GM12875 (cell line): Measurements from ENCODE around the gene PLCH2.

ENCODE experiments used
- H3K4me3 ChIP-seq: one replicate; pipeline ENCODE4 v1.5.1; 2011; ENCODE audit warnings: low read depth, low read length, control low read depth
- CTCF ChIP-seq: IDR thresholded peaks from 2 replicates; pipeline ENCODE4 v1.5.1; 2011; ENCODE audit warnings: low read depth, mild to moderate bottlenecking, control low read depth, inconsistent platforms, low read length, moderate library complexity, borderline replicate concordance; ENCODE audit not compliant: insufficient read depth

The PLCH2 gene

GRCh38 chr1:2460996-2461751 is 14.9 kb upstream of the PLCH2 start:
- TF ChIP-seq CTCF = no peak
- no peak overlapping the region for H3K4me3 ChIP-seq

DNA sequence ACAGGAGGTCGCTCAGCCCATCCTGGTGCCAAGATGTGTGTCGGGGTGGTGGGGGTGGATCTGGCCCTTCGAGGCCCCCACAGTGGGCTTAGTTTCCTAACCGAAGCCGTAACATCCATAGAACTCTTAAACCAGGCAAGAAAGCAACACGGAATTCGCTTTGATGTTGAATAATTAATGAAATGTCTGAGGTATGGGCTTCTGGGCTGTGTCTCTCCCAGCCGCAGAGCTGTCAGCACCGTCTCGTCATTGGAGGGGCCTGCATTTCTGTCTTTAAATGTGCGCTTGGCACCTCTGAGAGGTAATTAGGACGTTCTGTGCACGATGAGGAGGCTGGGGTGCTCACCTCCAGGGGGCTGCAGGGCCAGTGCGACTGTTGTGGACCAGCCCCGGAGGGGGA is 13.3 kb upstream of the PLCH2 start:
- no peak for TF ChIP-seq CTCF
- H3K4me3 ChIP-seq = no peak overlapping the region

- no peak overlapping the region for H3K4me3 ChIP-seq
- no peak for TF ChIP-seq CTCF
Observed at GRCh38 chr1:2463396-2463795, 12.7 kb upstream of the PLCH2 start.

DNA sequence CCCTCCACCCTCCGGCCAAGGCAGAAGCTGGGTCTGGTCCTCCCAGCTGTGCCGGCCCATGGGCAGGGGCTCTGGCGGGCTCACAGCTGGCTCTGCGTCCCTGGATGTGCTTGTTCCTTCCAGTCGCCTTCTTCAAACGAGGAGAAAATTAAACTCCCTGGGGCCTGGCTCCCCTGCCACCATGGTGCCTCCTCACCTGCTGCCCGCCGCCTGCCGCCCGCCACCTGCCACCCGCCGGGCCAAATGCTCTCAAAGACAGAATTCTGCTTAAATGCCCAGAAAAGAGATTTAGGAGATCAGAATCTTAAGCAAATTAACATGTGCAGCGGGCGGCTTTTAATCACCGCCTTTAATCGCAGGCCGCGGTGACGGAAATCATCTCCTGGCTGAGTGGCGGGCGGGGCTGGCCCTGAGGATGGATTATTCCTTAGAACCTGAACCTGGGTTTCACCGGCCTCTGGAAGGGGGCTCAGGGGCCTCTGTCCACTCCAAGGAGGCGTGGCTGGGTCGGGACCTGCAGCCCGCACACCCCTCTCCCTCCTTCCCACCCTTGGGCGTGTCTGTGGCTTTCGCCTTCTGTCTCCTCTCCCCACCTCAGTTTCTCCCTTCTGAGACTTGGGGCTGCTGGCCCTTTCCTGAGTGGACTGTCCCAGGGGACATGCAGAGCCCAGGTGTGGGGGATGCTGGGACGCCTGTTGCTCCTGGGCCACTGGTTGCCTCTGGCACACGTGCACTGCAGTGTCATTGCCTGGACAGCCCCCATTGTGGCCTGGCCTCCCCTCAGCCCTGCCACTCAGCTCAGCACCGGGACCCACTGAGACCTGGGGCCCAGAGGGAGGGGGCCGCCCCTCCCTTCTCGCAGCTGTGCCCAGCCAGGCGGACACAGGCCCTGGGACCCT is 10.5 kb upstream of the PLCH2 start:
- no peak for TF ChIP-seq CTCF
- H3K4me3 ChIP-seq = no peak overlapping the region

- no peak for TF ChIP-seq CTCF
- no peak overlapping the region for H3K4me3 ChIP-seq
Observed at GRCh38 chr1:2466270-2466665, 9.8 kb upstream of the PLCH2 start.

DNA sequence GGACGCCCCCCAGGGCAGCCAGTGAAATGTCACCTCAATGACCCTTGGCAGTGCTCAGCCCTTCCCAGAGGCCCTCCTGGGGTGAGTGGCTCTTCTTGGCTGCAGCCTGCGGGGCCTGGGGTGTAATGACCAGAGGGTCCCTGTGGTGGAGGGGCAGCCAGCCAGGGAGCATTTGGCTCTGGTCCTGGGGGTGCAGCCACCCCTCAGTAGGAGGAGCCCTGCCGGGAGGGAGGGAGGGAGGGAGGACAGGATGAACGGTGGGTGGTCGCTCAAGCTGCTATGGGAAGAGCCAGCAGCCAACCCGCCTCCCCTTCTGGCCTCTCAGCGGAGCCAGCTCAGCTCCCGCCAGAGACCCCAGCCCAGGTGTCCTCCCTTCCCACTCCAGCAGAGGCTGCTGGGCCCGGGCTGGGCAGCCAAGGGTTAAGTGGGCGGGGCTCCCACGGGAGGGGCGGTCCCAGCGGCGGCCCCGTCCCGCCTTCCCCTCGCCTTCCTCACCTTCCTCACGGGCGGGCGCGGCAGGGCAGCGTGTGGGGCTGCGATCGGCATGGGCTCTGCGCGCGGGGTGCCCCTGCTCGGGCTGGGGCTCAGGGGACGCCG is 9.0 kb upstream of the PLCH2 start:
- TF ChIP-seq CTCF = no peak
- H3K4me3 ChIP-seq = no peak overlapping the region

DNA sequence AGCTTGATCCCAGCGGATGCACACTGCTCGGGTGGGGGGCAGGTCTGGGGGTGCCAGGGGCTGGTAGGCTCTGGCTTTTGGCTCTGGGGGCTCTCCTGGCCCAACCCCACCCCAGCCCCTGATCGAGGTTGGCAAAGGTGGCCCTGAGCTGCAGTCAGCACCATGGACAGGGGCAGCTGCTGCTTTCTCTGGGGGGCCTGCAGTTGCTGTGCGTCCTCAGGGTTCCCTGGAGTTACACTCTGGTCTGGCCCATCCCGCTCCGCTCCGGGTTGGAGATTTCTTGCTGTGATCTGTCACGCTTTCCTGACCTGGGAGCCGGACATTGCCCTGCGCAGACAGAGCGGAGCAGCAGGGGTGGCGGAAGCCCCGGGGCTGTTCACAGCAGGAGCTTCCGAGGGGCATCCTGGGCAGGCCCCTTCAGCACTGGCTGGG is 8.0 kb upstream of the PLCH2 start:
- TF ChIP-seq CTCF = no peak
- H3K4me3 ChIP-seq = no peak overlapping the region
